ENCODE measurements around the gene POLK. TPM values are rescaled to one million over a fixed set of nuclear protein-coding genes. Genes with fewer than 3 reads are reported as not detected.
A peak's percentile ranks its signal among the peaks of the same experiment; 100 is the strongest.
"Not testable (repeated sequence)": the region's sequence is repeated elsewhere in the genome, so short reads cannot be mapped to it uniquely, and the experiment has no call there.

Gene POLK
- total RNA-seq, 2 donors from 2014 or later = 32.3 to 33.9 TPM

DNA sequence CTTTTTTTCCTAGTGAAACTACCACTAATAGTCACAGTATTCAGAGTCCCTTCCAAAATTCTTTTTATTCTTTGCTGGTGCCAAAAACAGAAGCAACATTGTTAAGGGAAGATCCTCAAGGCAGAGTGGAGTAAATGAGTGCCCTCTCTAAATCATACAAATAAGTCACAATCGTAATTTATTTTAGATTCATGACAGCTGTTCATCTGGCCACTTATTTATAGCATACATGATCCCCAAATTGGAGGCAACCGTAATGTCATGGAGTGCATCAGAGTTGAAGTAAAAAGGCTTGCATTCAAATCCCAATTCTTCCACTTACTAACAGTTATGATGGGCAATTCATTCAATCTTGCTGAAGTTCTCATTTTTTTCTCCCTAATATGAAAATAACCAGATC, 33.4 kb downstream of the POLK start:
- Mint-ChIP-seq H3K9me3 (no peaks in the 10 kb centered on the region), H3K4me1 (ENCODE audit: low read depth in 2 of 2) (peaks cover 0 to 3% of the 10 kb centered on the region in 2 donors), H3K27ac (no peak overlapping the region), H3K4me3 (no peak overlapping the region), H3K36me3 (no peaks in the 10 kb centered on the region), H3K27me3 (no peaks in the 10 kb centered on the region)
- ATAC-seq (no peak), DNase-seq (ENCODE audit: low spot score) (no peak)

- Mint-ChIP-seq H3K27me3 (no peaks in the 10 kb centered on the region), H3K4me1 (ENCODE audit: low read depth in 2 of 2) (peaks cover 0 to 3% of the 10 kb centered on the region in 2 donors), H3K4me3 (no peak overlapping the region), H3K27ac (no peak overlapping the region), H3K36me3 (peaks cover 6% of the 10 kb centered on the region), H3K9me3 (no peaks in the 10 kb centered on the region)
- DNase-seq (ENCODE audit: low spot score) = no peak
- ATAC-seq = no peak
Observed at GRCh38 chr5:75546830-75547229, 35.1 kb downstream of the POLK start.

- H3K27ac Mint-ChIP-seq = no peak overlapping the region
- ATAC-seq = no peak
- H3K4me3 Mint-ChIP-seq = no peak overlapping the region
- no peak for DNase-seq (ENCODE audit: low spot score)
- H3K4me1 Mint-ChIP-seq (ENCODE audit: low read depth in 2 of 2) = peaks cover 0 to 3% of the 10 kb centered on the region in 2 donors
- no peaks in the 10 kb centered on the region for H3K27me3 Mint-ChIP-seq
- no peaks in the 10 kb centered on the region for H3K9me3 Mint-ChIP-seq
- peaks cover 6% of the 10 kb centered on the region for H3K36me3 Mint-ChIP-seq
Observed at GRCh38 chr5:75547812-75548211, 36.1 kb downstream of the POLK start.

DNA sequence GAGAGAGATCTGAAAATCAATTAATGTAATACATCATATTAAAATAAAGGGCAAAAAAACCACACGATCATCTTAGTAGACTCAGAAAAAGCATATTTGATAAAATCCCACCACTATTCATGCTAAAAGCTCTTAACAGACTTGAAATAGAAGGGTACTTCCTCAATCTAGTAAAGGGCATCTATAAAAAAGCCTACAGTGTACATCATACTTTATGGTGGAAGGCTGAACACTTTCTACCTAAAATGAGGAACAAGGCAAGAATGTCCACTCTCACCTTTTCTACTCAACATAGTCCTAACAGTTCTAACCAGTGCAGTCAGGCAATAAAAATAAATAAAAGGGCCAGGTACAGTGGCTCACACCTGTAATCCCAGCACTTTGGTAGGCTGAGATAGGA, 38.9 kb downstream of the POLK start:
- H3K4me3 Mint-ChIP-seq = no peak overlapping the region
- H3K27ac Mint-ChIP-seq = no peak overlapping the region
- no peaks in the 10 kb centered on the region for H3K27me3 Mint-ChIP-seq
- DNase-seq (ENCODE audit: low spot score) (no peak), ATAC-seq (no peak)
- H3K4me1 Mint-ChIP-seq (ENCODE audit: low read depth in 2 of 2) = no peaks in the 10 kb centered on the region
- H3K9me3 Mint-ChIP-seq = no peaks in the 10 kb centered on the region
- peaks cover 18% of the 10 kb centered on the region for H3K36me3 Mint-ChIP-seq

- Mint-ChIP-seq H3K27me3 (no peaks in the 10 kb centered on the region), H3K4me3 (no peak overlapping the region), H3K27ac (no peak overlapping the region), H3K36me3 (peaks cover 23% of the 10 kb centered on the region), H3K9me3 (no peaks in the 10 kb centered on the region), H3K4me1 (ENCODE audit: low read depth in 2 of 2) (peaks cover 0 to 2% of the 10 kb centered on the region in 2 donors)
- no peak for ATAC-seq
- no peak for DNase-seq (ENCODE audit: low spot score)
Observed at GRCh38 chr5:75551471-75551870, 39.8 kb downstream of the POLK start.

DNA sequence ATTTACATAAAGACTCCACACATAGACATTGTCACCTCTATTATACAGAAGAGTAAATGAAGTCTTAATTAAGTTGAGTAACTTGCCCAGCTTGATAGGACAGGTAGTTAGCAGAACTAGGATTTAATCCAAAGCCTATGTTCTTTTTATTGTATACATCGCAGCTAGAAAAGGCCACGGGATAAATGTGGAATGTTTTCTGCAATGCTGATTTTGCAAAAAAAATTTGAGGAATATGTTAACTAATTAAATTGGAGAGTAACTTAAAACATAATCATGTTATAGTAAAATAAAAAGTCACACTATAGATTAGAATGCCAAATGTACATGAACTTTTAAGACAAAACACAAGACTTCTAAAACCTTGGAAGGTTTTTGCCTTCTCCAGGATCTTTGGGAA, 41.1 kb downstream of the POLK start:
- no peaks in the 10 kb centered on the region for H3K27me3 Mint-ChIP-seq
- no peak overlapping the region for H3K27ac Mint-ChIP-seq
- H3K9me3 Mint-ChIP-seq = no peaks in the 10 kb centered on the region
- DNase-seq (ENCODE audit: low spot score) (no peak), ATAC-seq (no peak)
- peaks cover 0 to 5% of the 10 kb centered on the region in 2 donors for H3K4me1 Mint-ChIP-seq (ENCODE audit: low read depth in 2 of 2)
- peaks cover 28% of the 10 kb centered on the region for H3K36me3 Mint-ChIP-seq
- H3K4me3 Mint-ChIP-seq = no peak overlapping the region

DNA sequence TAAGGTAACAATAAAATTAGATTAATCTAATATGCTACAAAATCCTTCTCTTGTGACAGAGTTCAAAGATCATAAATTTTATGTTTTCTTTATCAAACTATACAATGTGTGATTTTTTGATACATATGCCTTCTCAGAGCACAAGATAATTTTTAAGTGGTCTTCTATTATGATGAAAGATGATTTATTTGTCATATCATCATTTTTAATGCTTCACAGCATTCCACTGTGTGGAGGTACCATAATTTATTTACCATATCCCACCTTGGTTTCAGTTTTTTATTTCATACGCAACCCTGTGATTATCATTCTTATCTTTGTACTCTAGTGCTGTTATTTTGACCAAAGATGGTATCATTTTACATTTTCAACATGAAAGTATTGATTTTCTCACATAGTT, 41.7 kb downstream of the POLK start:
- H3K9me3 Mint-ChIP-seq = no peaks in the 10 kb centered on the region
- DNase-seq (ENCODE audit: low spot score) (no peak), ATAC-seq (no peak)
- H3K27ac Mint-ChIP-seq = no peak overlapping the region
- no peaks in the 10 kb centered on the region for H3K27me3 Mint-ChIP-seq
- no peak overlapping the region for H3K4me3 Mint-ChIP-seq
- H3K4me1 Mint-ChIP-seq (ENCODE audit: low read depth in 2 of 2) = peaks cover 0 to 7% of the 10 kb centered on the region in 2 donors
- peaks cover 33% of the 10 kb centered on the region for H3K36me3 Mint-ChIP-seq

GRCh38 chr5:75558221-75558620, 46.5 kb downstream of the POLK start:
- peaks cover 1 to 23% of the 10 kb centered on the region in 2 donors for H3K4me1 Mint-ChIP-seq (ENCODE audit: low read depth in 2 of 2)
- H3K9me3 Mint-ChIP-seq = peaks cover 4% of the 10 kb centered on the region
- H3K27ac Mint-ChIP-seq = no peak overlapping the region
- H3K4me3 Mint-ChIP-seq = no peak overlapping the region
- no peaks in the 10 kb centered on the region for H3K27me3 Mint-ChIP-seq
- peaks cover 52% of the 10 kb centered on the region for H3K36me3 Mint-ChIP-seq
- ATAC-seq (no peak), DNase-seq (ENCODE audit: low spot score) (no peak)

- Mint-ChIP-seq H3K27ac (no peak overlapping the region), H3K9me3 (peaks cover 12% of the 10 kb centered on the region), H3K4me1 (ENCODE audit: low read depth in 2 of 2) (peaks cover 10 to 30% of the 10 kb centered on the region in 2 donors), H3K36me3 (peaks cover 56% of the 10 kb centered on the region), H3K4me3 (no peak overlapping the region), H3K27me3 (no peaks in the 10 kb centered on the region)
- no peak for DNase-seq (ENCODE audit: low spot score)
- ATAC-seq = no peak
Observed at GRCh38 chr5:75558981-75559632, 47.4 kb downstream of the POLK start.

- not testable (repeated sequence) for H3K4me3 Mint-ChIP-seq; H3K27me3 Mint-ChIP-seq; H3K27ac Mint-ChIP-seq; ATAC-seq; DNase-seq (ENCODE audit: low spot score)
- Mint-ChIP-seq H3K4me1 (ENCODE audit: low read depth in 2 of 2) (peaks cover 24 to 39% of the 10 kb centered on the region in 2 donors), H3K36me3 (peaks cover 59% of the 10 kb centered on the region), H3K9me3 (peaks cover 19% of the 10 kb centered on the region)
Observed at GRCh38 chr5:75560655-75561054, 49.0 kb downstream of the POLK start.

GRCh38 chr5:75565991-75566709, 54.5 kb downstream of the POLK start:
- ATAC-seq = not testable (repeated sequence)
- peaks cover 40% of the 10 kb centered on the region for H3K36me3 Mint-ChIP-seq

DNA sequence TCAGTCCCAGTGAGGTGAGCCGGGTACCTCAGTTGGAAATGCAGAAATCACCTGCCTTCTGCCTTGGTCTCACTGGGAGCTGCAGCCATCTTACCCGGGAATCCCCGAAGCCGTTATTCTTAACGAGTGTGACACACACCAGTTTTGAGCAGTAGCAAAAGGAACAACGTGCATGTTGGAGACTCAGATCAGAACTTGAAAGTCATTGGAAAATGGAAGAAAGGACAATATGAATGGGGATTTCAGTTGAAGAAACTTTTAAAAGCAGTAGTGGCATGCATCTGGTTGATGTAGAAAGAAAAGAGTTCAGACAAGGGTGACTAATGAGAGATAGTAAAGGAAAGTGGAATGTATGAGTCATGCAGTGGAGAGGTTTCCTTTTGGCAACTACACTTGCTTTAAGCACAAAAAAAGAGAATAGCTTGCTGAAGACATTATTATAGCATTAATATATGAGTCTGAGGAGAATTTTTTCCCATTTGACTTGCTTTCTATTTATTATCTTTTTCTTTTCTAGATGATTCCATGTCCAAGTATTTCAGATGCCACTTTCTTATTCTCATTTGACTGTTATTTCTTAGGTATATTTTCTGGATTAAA, 55.1 kb downstream of the POLK start:
- Mint-ChIP-seq H3K27ac (peak overlapping the region; percentile 56 to 77), H3K9me3 (peaks cover 15% of the 10 kb centered on the region), H3K4me3 (peak overlapping the region; percentile 40), H3K27me3 (no peaks in the 10 kb centered on the region), H3K36me3 (peaks cover 34% of the 10 kb centered on the region), H3K4me1 (ENCODE audit: low read depth in 2 of 2) (peaks cover 40 to 50% of the 10 kb centered on the region in 2 donors)
- ATAC-seq (peak; percentile 82 to 95), DNase-seq (ENCODE audit: low spot score) (no peak)

More at GRCh38 chr5:75565991-75566709, 54.5 kb downstream of the POLK start:
- Mint-ChIP-seq H3K9me3 (peaks cover 18% of the 10 kb centered on the region), H3K4me3 (peak overlapping the region; percentile 40), H3K27ac (peak overlapping the region; percentile 56 to 77), H3K4me1 (ENCODE audit: low read depth in 2 of 2) (peaks cover 43 to 50% of the 10 kb centered on the region in 2 donors)
- DNase-seq (ENCODE audit: low spot score); H3K27me3 Mint-ChIP-seq: not testable (repeated sequence)

DNA sequence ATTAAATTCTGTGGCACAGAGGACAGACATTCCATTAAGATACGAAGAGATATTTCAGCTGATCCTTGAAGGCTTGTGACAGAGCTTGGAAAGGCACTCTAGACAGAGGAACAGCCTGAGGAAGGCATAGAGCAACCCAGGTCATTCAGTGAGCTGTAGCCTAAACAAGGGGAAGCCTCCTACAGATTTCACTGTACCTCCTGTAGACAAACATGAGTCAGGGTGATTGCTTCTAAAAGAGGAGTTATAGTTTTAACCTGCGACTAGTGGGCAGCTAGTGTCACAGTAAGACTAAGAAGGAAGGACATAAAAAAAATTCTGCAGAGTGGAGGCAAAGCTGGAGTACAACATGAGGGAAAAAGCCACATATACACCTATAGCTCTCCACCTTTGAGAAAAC, 56.0 kb downstream of the POLK start:
- Mint-ChIP-seq H3K27me3 (no peaks in the 10 kb centered on the region), H3K9me3 (peaks cover 15% of the 10 kb centered on the region), H3K4me1 (ENCODE audit: low read depth in 2 of 2) (peaks cover 34 to 50% of the 10 kb centered on the region in 2 donors), H3K27ac (peak overlapping the region; percentile 56 to 77), H3K36me3 (peaks cover 29% of the 10 kb centered on the region), H3K4me3 (peak overlapping the region; percentile 40)
- ATAC-seq = peak in 1 of 2 donors; percentile 55
- DNase-seq (ENCODE audit: low spot score) = no peak

DNA sequence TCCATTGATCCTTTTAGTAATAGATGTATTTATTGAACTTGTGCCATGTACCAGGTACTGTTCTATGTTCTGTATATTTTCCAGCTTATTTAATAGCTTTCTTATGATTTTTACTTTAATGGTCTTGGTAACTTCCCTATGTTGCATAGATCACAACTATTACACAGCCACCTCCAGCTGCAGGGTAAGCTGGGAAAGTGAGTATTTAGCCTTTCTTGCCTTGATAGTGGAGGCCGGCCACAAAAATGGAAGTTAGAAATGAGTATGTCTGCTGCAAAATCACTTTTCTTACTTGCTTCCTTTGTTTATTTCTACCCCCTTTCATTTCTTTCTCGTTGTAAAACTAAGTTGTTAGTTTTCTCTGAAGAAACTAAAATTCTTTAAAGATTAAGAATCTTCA, 56.5 kb downstream of the POLK start:
- Mint-ChIP-seq H3K27ac (no peak overlapping the region), H3K9me3 (peaks cover 15% of the 10 kb centered on the region)

More for the DNA sequence above, 56.5 kb downstream of the POLK start:
- Mint-ChIP-seq H3K27me3 (no peaks in the 10 kb centered on the region), H3K36me3 (peaks cover 25% of the 10 kb centered on the region), H3K4me1 (ENCODE audit: low read depth in 2 of 2) (peaks cover 33 to 49% of the 10 kb centered on the region in 2 donors), H3K4me3 (no peak overlapping the region)
- ATAC-seq = no peak
- DNase-seq (ENCODE audit: low spot score) = no peak
